MM.1S (cell line): ENCODE data around the gene WWTR1.

Experiments
- DNase-seq: peaks from one replicate; pipeline ENCODE4 v3.0.0-alpha.2; 2015
- H2AFZ ChIP-seq: fragments of 300-600 bp; sonication (generic); 2 replicates; pipeline ENCODE4 v1.6.0; 2016; ENCODE audit warnings: antibody characterized with exemption, low read length
- H3F3A ChIP-seq: fragments of 300-600 bp; sonication (generic); 2 replicates; pipeline ENCODE4 v1.6.1; 2016; ENCODE audit warnings: mild to moderate bottlenecking, antibody characterized with exemption, low read length, moderate library complexity, mixed read lengths; ENCODE audit not compliant: insufficient read depth
- H3K27ac ChIP-seq: fragments of 300-600 bp; sonication (generic); 2 replicates; pipeline ENCODE4 v1.5.1; 2016; ENCODE audit warnings: mild to moderate bottlenecking, low read length
- H3K27me3 ChIP-seq: fragments of 300-600 bp; sonication (generic); replicated peaks from 2 replicates; pipeline ENCODE4 v1.6.0; 2016; ENCODE audit warnings: low read length; ENCODE audit not compliant: insufficient read depth
- H3K36me3 ChIP-seq: fragments of 300-600 bp; sonication (generic); replicated peaks from 2 replicates; pipeline ENCODE4 v1.6.1; 2016; ENCODE audit warnings: mild to moderate bottlenecking, low read length, mixed read lengths; ENCODE audit not compliant: insufficient read depth
- H3K4me1 ChIP-seq: fragments of 300-600 bp; sonication (generic); 2 replicates; pipeline ENCODE4 v1.6.1; 2016; ENCODE audit warnings: low read length, mixed read lengths
- H3K4me2 ChIP-seq: fragments of 300-600 bp; sonication (generic); 2 replicates; pipeline ENCODE4 v1.6.0; 2016; ENCODE audit warnings: low read depth, low read length
- H3K4me3 ChIP-seq: fragments of 300-600 bp; sonication (generic); 2 replicates; pipeline ENCODE4 v1.5.1; 2016; ENCODE audit warnings: low read length, mixed read lengths
- H3K79me2 ChIP-seq: fragments of 300-600 bp; sonication (generic); 2 replicates; pipeline ENCODE4 v1.6.1; 2016; ENCODE audit warnings: mixed run types, low read length, mixed read lengths
- H3K9ac ChIP-seq: fragments of 300-600 bp; sonication (generic); 2 replicates; pipeline ENCODE4 v1.6.1; 2016; ENCODE audit warnings: low read length, mixed read lengths
- H3K9me2 ChIP-seq: fragments of 300-600 bp; sonication (generic); replicated peaks from 2 replicates; pipeline ENCODE4 v1.6.1; 2016; ENCODE audit warnings: mild to moderate bottlenecking, low read length, mixed read lengths; ENCODE audit not compliant: insufficient read depth
- H3K9me3 ChIP-seq: fragments of 300-600 bp; sonication (generic); replicated peaks from 2 replicates; pipeline ENCODE4 v1.6.1; 2016; ENCODE audit warnings: mild to moderate bottlenecking, low read length, mixed read lengths; ENCODE audit not compliant: insufficient read depth
- H4K20me1 ChIP-seq: fragments of 300-600 bp; sonication (generic); 2 replicates; pipeline ENCODE4 v1.6.1; 2016; ENCODE audit warnings: mild to moderate bottlenecking, low read length, moderate library complexity, mixed read lengths; ENCODE audit not compliant: insufficient read depth
- CTCF ChIP-seq: fragments of 300-600 bp; sonication (generic); IDR thresholded peaks from 2 replicates; pipeline ENCODE4 v1.5.1; 2016; ENCODE audit warnings: antibody characterized with exemption, low read length, mixed read lengths
- EZH2 ChIP-seq: fragments of 300-600 bp; sonication (generic); optimal IDR thresholded peaks from 2 replicates; pipeline ENCODE3; 2017; ENCODE audit warnings: low read depth, mild to moderate bottlenecking, antibody characterized with exemption, low read length, mixed read lengths
- EZH2phosphoT487 ChIP-seq: fragments of 300-600 bp; sonication (generic); IDR thresholded peaks from 2 replicates; pipeline ENCODE4 v1.6.1; 2018; ENCODE audit warnings: antibody characterized with exemption, low read length

The WWTR1 gene

GRCh38 chr3:149487598-149488197 lies 170.1 kb downstream of the WWTR1 start:
- no peaks in the 10 kb centered on the region for H3K79me2 ChIP-seq
- no peaks in the 10 kb centered on the region for H4K20me1 ChIP-seq
- no peaks in the 10 kb centered on the region for H3K9me2 ChIP-seq
- TF ChIP-seq EZH2phosphoT487 (no peak), CTCF (peak; percentile 71)
- H3F3A ChIP-seq, result no peaks in the 10 kb centered on the region
- H3K9ac ChIP-seq, result no peak overlapping the region
- no peaks in the 10 kb centered on the region for H3K4me1 ChIP-seq
- no peaks in the 10 kb centered on the region for H3K36me3 ChIP-seq
- H3K4me3 ChIP-seq, result no peak overlapping the region
- no peak overlapping the region for H3K4me2 ChIP-seq
- H3K9me3 ChIP-seq, result no peaks in the 10 kb centered on the region
- no peak overlapping the region for H3K27ac ChIP-seq
- no peaks in the 10 kb centered on the region for H3K27me3 ChIP-seq
- H2AFZ ChIP-seq, result no peak overlapping the region
- peak; percentile 38 for DNase-seq

GRCh38 chr3:149486726-149487125 lies 171.1 kb downstream of the WWTR1 start:
- H3K36me3 ChIP-seq, result no peaks in the 10 kb centered on the region
- no peak overlapping the region for H3K9ac ChIP-seq
- H3F3A ChIP-seq, result no peaks in the 10 kb centered on the region
- H3K9me2 ChIP-seq, result no peaks in the 10 kb centered on the region
- no peaks in the 10 kb centered on the region for H3K4me1 ChIP-seq
- no peak overlapping the region for H2AFZ ChIP-seq
- H3K27me3 ChIP-seq, result no peaks in the 10 kb centered on the region
- DNase-seq, result no peak
- no peaks in the 10 kb centered on the region for H3K9me3 ChIP-seq
- H3K4me3 ChIP-seq, result no peak overlapping the region
- H3K27ac ChIP-seq, result no peak overlapping the region
- TF ChIP-seq EZH2 (no peak), CTCF (no peak), EZH2phosphoT487 (no peak)
- no peaks in the 10 kb centered on the region for H3K79me2 ChIP-seq
- no peaks in the 10 kb centered on the region for H4K20me1 ChIP-seq
- H3K4me2 ChIP-seq, result no peak overlapping the region

DNA sequence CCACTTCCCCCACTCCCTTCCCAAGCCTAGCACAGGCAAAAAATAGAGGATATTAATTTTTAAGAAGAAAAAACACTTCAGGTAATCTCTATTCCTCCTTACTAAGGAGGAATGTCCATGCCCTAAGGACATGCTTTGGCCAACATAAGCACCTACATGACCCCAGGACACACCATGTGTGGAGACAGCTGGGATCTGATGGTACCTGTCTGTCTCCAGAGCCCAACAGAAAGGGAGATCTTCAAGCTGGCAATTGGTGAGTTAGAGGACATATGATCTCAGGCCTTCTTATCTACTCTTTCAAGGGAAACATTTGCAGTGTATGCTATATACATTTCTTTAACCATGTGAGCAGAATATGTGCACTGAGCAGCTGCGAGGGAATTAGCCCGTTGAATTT lies 176.3 kb downstream of the WWTR1 start:
- Histone ChIP-seq H3K36me3 (no peaks in the 10 kb centered on the region), H3K9me3 (no peaks in the 10 kb centered on the region), H3K4me2 (no peak overlapping the region), H4K20me1 (no peaks in the 10 kb centered on the region), H3F3A (no peaks in the 10 kb centered on the region), H3K27me3 (no peaks in the 10 kb centered on the region), H3K79me2 (no peaks in the 10 kb centered on the region), H3K4me1 (no peaks in the 10 kb centered on the region), H3K9me2 (no peaks in the 10 kb centered on the region), H3K27ac (no peak overlapping the region), H3K4me3 (no peak overlapping the region), H2AFZ (no peak overlapping the region), H3K9ac (no peak overlapping the region)
- TF ChIP-seq EZH2phosphoT487 (no peak), CTCF (no peak), EZH2 (no peak)
- DNase-seq, result no peak
